Uterus (tissue), 4 donors: ENCODE measurements around the gene GSTM4. TPM values are rescaled to one million over a fixed set of nuclear protein-coding genes. Genes with fewer than 3 reads are reported as not detected.
"Not testable (repeated sequence)": the region's sequence is repeated elsewhere in the genome, so short reads cannot be mapped to it uniquely, and the experiment has no call there.

Experiments used
- DNase-seq, 2 donors: peaks; one replicate each; pipeline ENCODE4 v3.0.0-alpha.2; 2019 to 2020
- H3K27ac ChIP-seq, 2 donors: fragments of 200-600 bp; sonication (generic); 1 replicate in 1 of 2; 2 replicates in 1 of 2; pipeline ENCODE4 v1.5.1; 2016 to 2018
- H3K27me3 ChIP-seq, 2 donors: fragments of 200-600 bp; sonication (generic); one replicate each; pipeline ENCODE4 v1.5.1; 2018 to 2019; ENCODE audit warnings: control low read depth in 1 of 2
- H3K36me3 ChIP-seq, 2 donors: fragments of 200-600 bp; sonication (generic); one replicate each; pipeline ENCODE4 v1.5.1; 2019; ENCODE audit warnings: control low read depth in 1 of 2
- H3K4me1 ChIP-seq, 2 donors: fragments of 200-600 bp; sonication (generic); one replicate each; pipeline ENCODE4 v1.5.1; 2018 to 2019; ENCODE audit warnings: control low read depth in 1 of 2
- H3K4me3 ChIP-seq, 2 donors: fragments of 200-600 bp; sonication (generic); 1 replicate in 1 of 2; 2 replicates in 1 of 2; pipeline ENCODE4 v1.5.1; 2018 to 2019; ENCODE audit warnings: mild to moderate bottlenecking in 1 of 2
- H3K9me3 ChIP-seq, 2 donors: fragments of 200-600 bp; sonication (generic); one replicate each; pipeline ENCODE4 v1.5.1; 2019; ENCODE audit warnings: control low read depth in 1 of 2
- CTCF ChIP-seq, 4 experiments: fragments of 200-600 bp in 2 of 4; fragments of 450-650 bp in 2 of 4; sonication (generic) in 2 of 4; IDR thresholded peaks; one replicate each; pipeline ENCODE4 v1.5.1; 2016 to 2019; ENCODE audit warnings: antibody characterized with exemption in 4 of 4, mild to moderate bottlenecking in 2 of 4, moderate library complexity in 1 of 4
- POLR2A ChIP-seq, 2 donors: fragments of 450-650 bp; IDR thresholded peaks; one replicate each; pipeline ENCODE4 v1.6.1; 2016; ENCODE audit warnings: antibody characterized with exemption in 2 of 2, mild to moderate bottlenecking in 1 of 2, moderate library complexity in 1 of 2
- intact Hi-C: fragments of 100-400 bp; cut with DNase I; formaldehyde crosslinking; loops from one replicate; pipeline ENCODE4 v1.15.1; 2023; ENCODE audit warnings: low total_unique reads
- total RNA-seq, 4 donors: library from RNA; depleted of rRNA in 3 of 4; stranded (reverse); fragments of >200 nt in 3 of 4; gene quantifications; one replicate each; pipeline versions ENCODE4 v1.1.0 to v1.2.4, GENCODE V29; 2014 to 2023
- donor health status: DM: yes; HTN: yes; CAD: no.

The GSTM4 gene
- total RNA-seq, 4 donors from 2014 or later: 7.6 to 43.5 (median 20.7) TPM

GRCh38 chr1:109658533-109659042, 2.7 kb downstream of the GSTM4 start:
- H3K27ac ChIP-seq: no peak overlapping the region
- DNase-seq: no peak

GRCh38 chr1:109659145-109659544, 3.2 kb downstream of the GSTM4 start:
- H3K4me3 ChIP-seq: no peak overlapping the region
- no peaks in the 10 kb centered on the region for H3K9me3 ChIP-seq
- TF ChIP-seq CTCF (IDR thresholded peaks at IDR 0.05) (no peak), POLR2A (IDR thresholded peaks at IDR 0.05) (no peak)
- intact Hi-C loops: loop anchor here (10.0 kb wide), 1 partner anchor 326 kb away; the partner anchor contains the start of gene AHCYL1
- H3K27me3 ChIP-seq: no peaks in the 10 kb centered on the region
- no peak for DNase-seq
- no peaks in the 10 kb centered on the region for H3K36me3 ChIP-seq
- H3K27ac ChIP-seq: no peak overlapping the region
- H3K4me1 ChIP-seq: no peaks in the 10 kb centered on the region

More at GRCh38 chr1:109658533-109659042, 2.7 kb downstream of the GSTM4 start:
- Histone ChIP-seq H3K27me3 (no peaks in the 10 kb centered on the region), H3K4me1 (no peaks in the 10 kb centered on the region), H3K9me3 (no peaks in the 10 kb centered on the region), H3K36me3 (no peaks in the 10 kb centered on the region), H3K4me3 (no peak overlapping the region)
- intact Hi-C loops: loop anchor here (10.0 kb wide), 1 partner anchor 326 kb away; the partner anchor contains the start of gene AHCYL1
- TF ChIP-seq CTCF (IDR thresholded peaks at IDR 0.05) (no peak), POLR2A (IDR thresholded peaks at IDR 0.05) (no peak)

GRCh38 chr1:109659997-109660690, 4.2 kb downstream of the GSTM4 start:
- Histone ChIP-seq H3K36me3 (no peaks in the 10 kb centered on the region), H3K27ac (no peak overlapping the region), H3K9me3 (no peaks in the 10 kb centered on the region), H3K4me3 (no peak overlapping the region), H3K4me1 (no peaks in the 10 kb centered on the region), H3K27me3 (no peaks in the 10 kb centered on the region)
- TF ChIP-seq CTCF (IDR thresholded peaks at IDR 0.05): no peak
- intact Hi-C loops: loop anchor here (10.0 kb wide), 1 partner anchor 325 kb away; the partner anchor contains the start of gene AHCYL1
- DNase-seq: no peak

GRCh38 chr1:109660691-109661026, 4.8 kb downstream of the GSTM4 start:
- H3K27me3 ChIP-seq, H3K4me1 ChIP-seq, H3K27ac ChIP-seq, intact Hi-C loops, DNase-seq, H3K4me3 ChIP-seq, H3K36me3 ChIP-seq, H3K9me3 ChIP-seq: not testable (repeated sequence)

GRCh38 chr1:109661391-109661790, 5.5 kb downstream of the GSTM4 start:
- Histone ChIP-seq H3K4me1 (no peaks in the 10 kb centered on the region), H3K27ac (no peak overlapping the region), H3K9me3 (no peaks in the 10 kb centered on the region), H3K36me3 (no peaks in the 10 kb centered on the region), H3K27me3 (no peaks in the 10 kb centered on the region), H3K4me3 (no peak overlapping the region)
- TF ChIP-seq CTCF (IDR thresholded peaks at IDR 0.05) (no peak), POLR2A (IDR thresholded peaks at IDR 0.05) (no peak)
- intact Hi-C loops: no loop called here
- DNase-seq: no peak
